ENCODE results near the gene SH3RF1. TPM values are rescaled to one million over a fixed set of nuclear protein-coding genes. Genes with fewer than 3 reads are reported as not detected.

SH3RF1 gene
- total and polyA plus RNA-seq, 2 of the 8 experiments (the other 6 are each of a cell fraction or from before 2014, with no cell fraction given) = 6.9 to 15.1 TPM

GRCh38 chr4:169250796-169251195 lies 20.0 kb downstream of the SH3RF1 start:
- Histone ChIP-seq H3K9ac (replicated peaks in 1 of 4; ENCODE audit: extremely low read depth in 1 of 4, low read depth in 3 of 4, low read length in 3 of 4) (peak overlapping the region in 1 of 4 experiments; percentile 8; a peak in 1 of 7 replicates), H3K4me2 (ENCODE audit: insufficient read depth in 1 of 2, low read depth in 2 of 2, low read length in 2 of 2) (no peak overlapping the region; a peak in 1 of 4 replicates), H3K79me1 (ENCODE audit: low read depth, low read length) (no peaks in the 10 kb centered on the region; the same call in none of the 2 replicates), H3K23me2 (ENCODE audit: low read depth, low read length) (no peaks in the 10 kb centered on the region; the same call in 1 of the 2 replicates), H4K20me1 (replicated peaks in 1 of 2; ENCODE audit: control insufficient read depth in 1 of 2, insufficient read depth in 2 of 2, low read length in 2 of 2) (no peaks in the 10 kb centered on the region), H4K5ac (ENCODE audit: insufficient read length, low read depth, low read length) (no peak overlapping the region), H3K23ac (ENCODE audit: insufficient read length) (no peak overlapping the region), H2BK15ac (ENCODE audit: low read length) (no peak overlapping the region), H4K8ac (ENCODE audit: extremely low read depth, insufficient read depth, low read length) (no peak overlapping the region), H2AK5ac (ENCODE audit: low read depth, low read length) (peak overlapping the region; percentile 32; the same call in 1 of the 2 replicates), H3K79me2 (ENCODE audit: control insufficient read depth in 1 of 2, insufficient read depth in 2 of 2, low read length in 2 of 2) (peaks cover 3 to 77% of the 10 kb centered on the region in 2 experiments; a peak in 2 of 4 replicates), H3K18ac (ENCODE audit: extremely low read depth, low read length) (0 out of 2 replicates have a peak overlapping the region, but pooled peaks have one; percentile 26), H2BK5ac (ENCODE audit: low read depth, low read length) (peak overlapping the region; percentile 26; the same call in 1 of the 2 replicates), H3K14ac (ENCODE audit: insufficient read length) (no peak overlapping the region), H3K27ac (ENCODE audit: low read depth, low read length) (no peak overlapping the region), H2BK120ac (replicated peaks; ENCODE audit: low read depth, low read length) (no peak overlapping the region), H2BK12ac (ENCODE audit: low read depth, low read length) (peak overlapping the region; percentile 75; the same call in 1 of the 2 replicates), H3K4ac (replicated peaks; ENCODE audit: insufficient read length, low read depth, low read length) (no peak overlapping the region), H3K4me3 (ENCODE audit: extremely low read depth in 1 of 4, insufficient read depth in 2 of 4, low read depth in 3 of 4, low read length in 4 of 4) (no peak overlapping the region), H4K91ac (replicated peaks; ENCODE audit: insufficient read length, low read length) (no peak overlapping the region), H3K56ac (replicated peaks; ENCODE audit: insufficient read length, low read depth, low read length) (no peak overlapping the region), H3K4me1 (replicated peaks in 1 of 4; ENCODE audit: control insufficient read depth in 3 of 4, insufficient read depth in 4 of 4, low read length in 3 of 4) (peaks cover 0 to 20% (median 11%) of the 10 kb centered on the region in 4 experiments; a peak in 4 of 7 replicates), H3K36me3 (ENCODE audit: control insufficient read depth in 2 of 4, insufficient read depth in 4 of 4, low read length in 3 of 4) (no peaks in the 10 kb centered on the region), H2BK20ac (ENCODE audit: low read length) (peak overlapping the region; percentile 83), H2AFZ (ENCODE audit: low read length) (no peak overlapping the region), H3K9me3 (ENCODE audit: insufficient read depth in 2 of 2, low read depth in 1 of 2, low read length in 1 of 2) (no peaks in the 10 kb centered on the region), H3K27me3 (replicated peaks in 1 of 4; ENCODE audit: control insufficient read depth in 3 of 4, extremely low read depth in 1 of 4, insufficient read depth in 3 of 4, low read length in 3 of 4) (no peaks in the 10 kb centered on the region)
- FAIRE-seq = peak; percentile 13
- ChIA-PET POLR2A (ENCODE audit: partially characterized antibody) (interaction anchor here (3.0 kb wide), 1 partner anchor 19 kb away, joined by 11 read pairs; the partner anchor contains the start of gene SH3RF1), CTCF (ENCODE audit: partially characterized antibody) (no interaction called here)
- WGBS, 2 experiments (ENCODE audit: extremely low coverage in 1 of 2, insufficient coverage in 1 of 2, insufficient read length in 1 of 2, insufficient replicate concordance in 2 of 2, low coverage in 1 of 2, low lambda C conversion rate in 2 of 2, missing lambda C conversion rate in 1 of 2) = 78% methylated on average over 1 of the region's 1 CpG; no CpG with 5 or more reads in 1 of the 2 experiments
- no peak for DNase-seq (ENCODE audit: low read depth in 1 of 2, low spot score in 2 of 2)
- no peak for TF ChIP-seq GTF2F1 (IDR thresholded peaks at IDR 0.05; ENCODE audit: borderline replicate concordance, low read depth, low read length)
- no peak for TF ChIP-seq CHD1 (IDR thresholded peaks at IDR 0.05; ENCODE audit: low read depth, low read length)
- TF ChIP-seq POU5F1 (IDR thresholded peaks at IDR 0.05; ENCODE audit: low read depth, low read length) = no peak
- TF ChIP-seq CREB1 (IDR thresholded peaks at IDR 0.05) = no peak
- TF ChIP-seq USF2 (IDR thresholded peaks at IDR 0.05; ENCODE audit: low read length) = no peak
- no peak for TF ChIP-seq SP2 (IDR thresholded peaks at IDR 0.05; ENCODE audit: low read length)
